CD4-positive, alpha-beta memory T cell (primary cell): ENCODE data around the gene BCL10. TPM values are rescaled to one million over a fixed set of nuclear protein-coding genes. Genes with fewer than 3 reads are reported as not detected.

Experiments used
- CTCF ChIA-PET: fragments of 350-600 bp; sonication (Branson Sonifier 250); formaldehyde crosslinking; loops from one replicate; lab custom pipeline; 2021; ENCODE audit warnings: inconsistent platforms; ENCODE audit not compliant: partially characterized antibody; lab: Charles Lee
- POLR2A ChIA-PET: fragments of 350-600 bp; sonication (Branson Sonifier 250); formaldehyde crosslinking; loops from one replicate; lab custom pipeline; 2021; ENCODE audit not compliant: partially characterized antibody; lab: Charles Lee
- DNase-seq, 5 donors: peaks; one replicate each; pipeline versions ENCODE4 v3.0.0 to v3.0.0-alpha.2; 2020 to 2022; ENCODE audit warnings: mixed read lengths in 1 of 5
- H3K27ac ChIP-seq: one replicate; pipeline ENCODE4 v1.7.0; 2013; ENCODE audit warnings: low read depth, low read length
- H3K27me3 ChIP-seq: 2 replicates; pipeline ENCODE4 v1.7.0; 2013; ENCODE audit warnings: mild to moderate bottlenecking, low read length, moderate library complexity; ENCODE audit not compliant: insufficient read depth
- H3K36me3 ChIP-seq: 2 replicates; pipeline ENCODE4 v1.7.0; 2013; ENCODE audit warnings: mild to moderate bottlenecking, low read length, moderate library complexity; ENCODE audit not compliant: insufficient read depth
- H3K4me1 ChIP-seq: 2 replicates; pipeline ENCODE4 v1.7.0; 2013; ENCODE audit warnings: mild to moderate bottlenecking, low read length, moderate library complexity; ENCODE audit not compliant: insufficient read depth
- H3K4me3 ChIP-seq, 2 donors: one replicate each; pipeline ENCODE4 v1.7.0; 2013; ENCODE audit warnings: low read length in 2 of 2, mild to moderate bottlenecking in 1 of 2
- H3K9me3 ChIP-seq, 2 donors: one replicate each; pipeline ENCODE4 v1.7.0; 2013; ENCODE audit warnings: low read length in 2 of 2, control low read depth in 1 of 2; ENCODE audit not compliant: control insufficient read depth in 1 of 2
- H3K27ac Mint-ChIP-seq, 7 donors: one replicate each; pipeline ENCODE4 v1.8.0; 2020 to 2021; ENCODE audit warnings: mixed read lengths in 7 of 7, mild to moderate bottlenecking in 6 of 7, inconsistent platforms in 3 of 7, moderate library complexity in 3 of 7
- H3K27me3 Mint-ChIP-seq, 2 donors: one replicate each; pipeline ENCODE4 v1.8.0; 2020 to 2021; ENCODE audit warnings: mixed read lengths in 2 of 2
- H3K36me3 Mint-ChIP-seq, 2 donors: one replicate each; pipeline ENCODE4 v1.8.0; 2020 to 2021; ENCODE audit warnings: mixed read lengths in 2 of 2, inconsistent platforms in 1 of 2, mild to moderate bottlenecking in 1 of 2
- H3K4me1 Mint-ChIP-seq, 4 donors: one replicate each; pipeline ENCODE4 v1.8.0; 2020 to 2021; ENCODE audit warnings: mixed read lengths in 4 of 4, mild to moderate bottlenecking in 1 of 4
- H3K4me3 Mint-ChIP-seq, 8 donors: one replicate each; pipeline ENCODE4 v1.8.0; 2020 to 2021; ENCODE audit warnings: mixed read lengths in 8 of 8, mild to moderate bottlenecking in 7 of 8, moderate library complexity in 6 of 8, inconsistent platforms in 3 of 8
- H3K9me3 Mint-ChIP-seq, 8 donors: one replicate each; pipeline ENCODE4 v1.8.0; 2020 to 2021; ENCODE audit warnings: mixed read lengths in 8 of 8, mild to moderate bottlenecking in 5 of 8, inconsistent platforms in 3 of 8, moderate library complexity in 1 of 8
- intact Hi-C: fragments of 100-400 bp; cut with micrococcal nuclease; formaldehyde crosslinking; loops from one replicate; pipeline ENCODE4 v1.15.1; 2023
- polyA plus RNA-seq, 2 donors: library from polyadenylated mRNA; unstranded; fragments of 300-500 nt; fragmentation: Illumina TruSeq; gene quantifications; one replicate each; pipeline ENCODE4 v1.2.3, GENCODE V29; 2021
- total RNA-seq, 2 experiments: library from RNA; stranded (reverse); gene quantifications; one replicate each; pipeline ENCODE4 v1.2.3, GENCODE V29; 2021

Gene BCL10
- total RNA-seq (10 to 100 TPM; 36.1 to 37.0 TPM), polyA plus RNA-seq (10 to 100 TPM; 21.2 to 25.4 TPM)

DNA sequence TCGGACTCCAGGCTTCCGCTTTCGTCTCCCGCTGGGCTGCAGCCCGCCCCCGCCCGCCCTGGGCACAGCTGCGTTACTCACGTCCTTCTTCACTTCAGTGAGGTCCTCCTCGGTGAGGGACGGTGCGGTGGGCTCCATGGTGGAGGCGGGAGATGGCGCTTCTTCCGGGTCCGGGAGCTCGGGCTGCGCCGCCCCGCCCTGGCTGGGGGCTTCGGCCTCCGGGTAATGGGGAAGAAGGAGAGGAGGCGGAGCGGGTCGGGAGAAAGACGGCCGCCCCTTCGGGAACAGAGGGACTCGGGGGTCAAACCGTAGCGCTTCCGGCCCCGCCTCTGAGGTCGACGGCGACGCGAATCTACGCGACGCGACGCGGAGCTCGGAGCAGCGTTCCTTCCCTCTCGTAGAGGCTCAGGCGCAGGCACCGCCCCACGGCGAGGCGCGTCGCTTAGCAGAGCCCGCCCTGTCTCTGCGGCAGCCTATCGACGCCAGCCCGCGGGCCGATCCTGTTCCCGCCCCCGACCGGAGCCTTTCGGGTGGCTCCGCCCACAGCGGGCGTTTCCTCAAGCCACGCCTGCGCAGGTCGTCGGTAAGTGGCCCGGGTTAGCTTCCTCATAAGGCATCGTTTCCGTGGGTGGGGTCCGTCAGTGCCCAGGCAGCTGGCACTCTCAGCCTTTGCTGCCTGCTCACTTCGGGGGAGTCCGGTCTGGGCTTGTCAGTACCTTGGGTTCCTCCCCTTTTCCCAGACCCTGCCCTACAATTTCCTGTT lies at the start of gene BCL10:
Gene BCL10 (minus strand): TSS at position 418 of the 763 bp plus-strand sequence. CDS start 280 bp downstream, at position 138.
- CTCF ChIA-PET: interaction anchor here (1.0 to 12.2 kb wide), 8 partner anchors 9 to 432 kb away, joined by 3 to 218 read pairs (median 5); partner anchors contain the start of genes C1orf52 and ZNHIT6
- H3K27ac ChIP-seq: peak within 1 kb of the TSS; percentile 94
- DNase-seq: peak; percentile 96 to 98 (median 97)
- Mint-ChIP-seq H3K27me3 (no peaks in the 10 kb centered on the region), H3K4me3 (peak within 1 kb of the TSS; percentile 88 to 93 (median 92)), H3K9me3 (no peaks in the 10 kb centered on the region), H3K27ac (peak within 1 kb of the TSS; percentile 94 to 97 (median 96)), H3K4me1 (peaks cover 42 to 62% (median 53%) of the 10 kb centered on the region in 4 donors), H3K36me3 (peaks cover 6 to 28% of the 10 kb centered on the region in 2 donors)
- no peaks in the 10 kb centered on the region for H3K27me3 ChIP-seq
- H3K4me1 ChIP-seq: peaks cover 55% of the 10 kb centered on the region
- H3K36me3 ChIP-seq: peaks cover 9% of the 10 kb centered on the region
- H3K4me3 ChIP-seq: peak within 1 kb of the TSS; percentile 75 to 94
- POLR2A ChIA-PET: interaction anchor here (0.7 to 3.6 kb wide), 22 partner anchors 9 to 1638 kb away, joined by 3 to 53 read pairs (median 4); partner anchors contain the start of genes C1orf52, CTBS, GNG5 and HS2ST1
- H3K9me3 ChIP-seq: no peaks in the 10 kb centered on the region
- intact Hi-C loops: loop anchor here (1.0 to 10.0 kb wide), 14 partner anchors 17 to 1428 kb away; partner anchors contain the start of genes C1orf52, CTBS, GNG5 and ODF2L

GRCh38 chr1:85325920-85326319 lies 49.5 kb upstream of the BCL10 start:
- H3K27me3 Mint-ChIP-seq: peaks cover 4% of the 10 kb centered on the region in 2 donors
- intact Hi-C loops: no loop called here
- CTCF ChIA-PET: no interaction called here
- Histone ChIP-seq H3K4me1 (no peaks in the 10 kb centered on the region), H3K9me3 (no peaks in the 10 kb centered on the region), H3K4me3 (no peak overlapping the region), H3K36me3 (no peaks in the 10 kb centered on the region), H3K27ac (no peak overlapping the region), H3K27me3 (no peaks in the 10 kb centered on the region)
- no peak overlapping the region for H3K27ac Mint-ChIP-seq
- H3K4me1 Mint-ChIP-seq: no peaks in the 10 kb centered on the region
- DNase-seq: no peak
- POLR2A ChIA-PET: no interaction called here
- no peaks in the 10 kb centered on the region for H3K36me3 Mint-ChIP-seq
- no peaks in the 10 kb centered on the region for H3K9me3 Mint-ChIP-seq
- no peak overlapping the region for H3K4me3 Mint-ChIP-seq

- Histone ChIP-seq H3K4me3 (no peak overlapping the region), H3K4me1 (no peaks in the 10 kb centered on the region), H3K27me3 (no peaks in the 10 kb centered on the region), H3K27ac (no peak overlapping the region), H3K9me3 (no peaks in the 10 kb centered on the region), H3K36me3 (no peaks in the 10 kb centered on the region)
- no peaks in the 10 kb centered on the region for H3K36me3 Mint-ChIP-seq
- intact Hi-C loops: no loop called here
- no peaks in the 10 kb centered on the region for H3K9me3 Mint-ChIP-seq
- no peak overlapping the region for H3K4me3 Mint-ChIP-seq
- H3K27ac Mint-ChIP-seq: no peak overlapping the region
- no peak for DNase-seq
- H3K27me3 Mint-ChIP-seq: peaks cover 1 to 11% of the 10 kb centered on the region in 2 donors
- H3K4me1 Mint-ChIP-seq: peaks cover 0 to 2% (median 0%) of the 10 kb centered on the region in 4 donors
- ChIA-PET CTCF (interaction anchor here (0.7 kb wide), 1 partner anchor 94 kb away, joined by 4 read pairs; no protein-coding TSS in a partner anchor), POLR2A (no interaction called here)
Observed at GRCh38 chr1:85323770-85324169, 47.3 kb upstream of the BCL10 start.

GRCh38 chr1:85322655-85323054 lies 46.2 kb upstream of the BCL10 start:
- Mint-ChIP-seq H3K27me3 (peaks cover 5 to 11% of the 10 kb centered on the region in 2 donors), H3K36me3 (no peaks in the 10 kb centered on the region)
- POLR2A ChIA-PET: no interaction called here

GRCh38 chr1:85321237-85321964 lies 45.0 kb upstream of the BCL10 start:
- no peak for DNase-seq
- H3K36me3 ChIP-seq: no peaks in the 10 kb centered on the region
- Mint-ChIP-seq H3K9me3 (no peaks in the 10 kb centered on the region), H3K27ac (no peak overlapping the region), H3K4me3 (no peak overlapping the region), H3K36me3 (no peaks in the 10 kb centered on the region), H3K4me1 (peaks cover 0 to 2% (median 0%) of the 10 kb centered on the region in 4 donors), H3K27me3 (peaks cover 9 to 20% of the 10 kb centered on the region in 2 donors)
- ChIA-PET POLR2A (no interaction called here), CTCF (no interaction called here)
- H3K27ac ChIP-seq: no peak overlapping the region
- H3K4me3 ChIP-seq: no peak overlapping the region
- no peaks in the 10 kb centered on the region for H3K27me3 ChIP-seq
- intact Hi-C loops: no loop called here
- H3K4me1 ChIP-seq: no peaks in the 10 kb centered on the region
- H3K9me3 ChIP-seq: no peaks in the 10 kb centered on the region

More at GRCh38 chr1:85322655-85323054, 46.2 kb upstream of the BCL10 start:
- H3K9me3 ChIP-seq: no peaks in the 10 kb centered on the region
- H3K36me3 ChIP-seq: no peaks in the 10 kb centered on the region
- CTCF ChIA-PET: no interaction called here
- H3K27me3 ChIP-seq: no peaks in the 10 kb centered on the region
- peaks cover 0 to 2% (median 0%) of the 10 kb centered on the region in 4 donors for H3K4me1 Mint-ChIP-seq
- no peak overlapping the region for H3K27ac Mint-ChIP-seq
- no peak overlapping the region for H3K4me3 Mint-ChIP-seq
- H3K27ac ChIP-seq: no peak overlapping the region
- intact Hi-C loops: no loop called here
- DNase-seq: no peak
- no peaks in the 10 kb centered on the region for H3K4me1 ChIP-seq
- H3K4me3 ChIP-seq: no peak overlapping the region
- H3K9me3 Mint-ChIP-seq: no peaks in the 10 kb centered on the region

DNA sequence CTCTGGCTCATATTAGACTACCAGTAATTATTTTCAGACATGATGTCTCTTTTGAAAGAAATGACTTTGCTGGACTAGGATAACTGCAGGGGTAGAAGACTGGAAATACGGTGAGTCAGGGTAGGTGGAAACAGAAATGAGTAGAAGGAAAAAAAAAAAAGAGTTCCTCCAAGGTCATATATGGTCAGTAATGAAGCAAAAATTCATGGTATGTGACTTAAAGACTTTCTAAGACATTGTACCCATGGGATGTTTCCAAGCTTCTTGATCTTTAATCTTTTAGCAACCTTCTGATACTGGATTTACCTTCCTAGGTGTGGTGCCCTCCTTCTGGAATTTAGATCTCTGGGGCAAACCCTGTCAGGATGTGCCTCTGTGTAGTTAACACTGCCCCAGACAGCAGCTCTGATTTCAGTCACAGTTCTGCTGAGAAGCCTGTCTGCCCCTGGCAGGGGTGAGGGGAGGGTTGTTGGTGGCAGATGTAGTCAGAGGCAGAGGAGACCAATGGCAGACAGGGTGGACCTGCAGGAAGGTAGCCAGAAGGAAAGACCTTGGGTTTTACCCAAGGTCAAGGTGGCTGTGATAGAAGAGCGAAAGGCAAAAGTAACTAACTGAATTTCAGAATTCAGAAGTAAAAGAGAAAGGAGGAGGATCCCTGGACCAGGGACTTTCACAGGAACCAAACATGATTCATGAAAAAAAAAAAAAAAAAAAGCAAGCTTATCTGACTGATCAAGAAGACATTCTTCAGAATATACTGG lies 44.1 kb upstream of the BCL10 start:
- Mint-ChIP-seq H3K9me3 (no peaks in the 10 kb centered on the region), H3K27me3 (peaks cover 8 to 20% of the 10 kb centered on the region in 2 donors), H3K36me3 (no peaks in the 10 kb centered on the region), H3K4me1 (peaks cover 0 to 2% (median 0%) of the 10 kb centered on the region in 4 donors), H3K4me3 (no peak overlapping the region), H3K27ac (no peak overlapping the region)
- no peak for DNase-seq
- no peak overlapping the region for H3K4me3 ChIP-seq
- no peaks in the 10 kb centered on the region for H3K9me3 ChIP-seq
- H3K36me3 ChIP-seq: no peaks in the 10 kb centered on the region
- CTCF ChIA-PET: no interaction called here
- H3K27ac ChIP-seq: no peak overlapping the region
- no peaks in the 10 kb centered on the region for H3K4me1 ChIP-seq
- intact Hi-C loops: no loop called here
- POLR2A ChIA-PET: no interaction called here
- H3K27me3 ChIP-seq: no peaks in the 10 kb centered on the region
